NT2/D1 (cell line): Measurements from ENCODE around the gene OS9.

Source experiments
- DNase-seq: peaks from one replicate; pipeline ENCODE4 v3.0.0-alpha.2; 2011; ENCODE audit warnings: low read depth, low spot score
- H3K27me3 ChIP-seq: 2 replicates; pipeline ENCODE4 v1.6.0; 2011; ENCODE audit warnings: mild to moderate bottlenecking; ENCODE audit not compliant: insufficient read length, insufficient read depth
- H3K36me3 ChIP-seq: 2 replicates; pipeline ENCODE4 v1.6.1; 2011; ENCODE audit warnings: mild to moderate bottlenecking, low read length, mixed read lengths; ENCODE audit not compliant: insufficient read depth, insufficient read length
- H3K4me1 ChIP-seq: 2 replicates; pipeline ENCODE4 v1.5.1; 2011; ENCODE audit not compliant: insufficient read depth, insufficient read length
- H3K4me3 ChIP-seq: 2 replicates; pipeline ENCODE4 v1.5.1; 2011; ENCODE audit warnings: low read depth; ENCODE audit not compliant: insufficient read length
- H3K9ac ChIP-seq: 2 replicates; pipeline ENCODE4 v1.6.0; 2011; ENCODE audit warnings: low read depth; ENCODE audit not compliant: insufficient read length
- H3K9me3 ChIP-seq: 2 replicates; pipeline ENCODE4 v1.5.1; 2011; ENCODE audit warnings: mild to moderate bottlenecking, low read length; ENCODE audit not compliant: insufficient read depth
- SUZ12 ChIP-seq: IDR thresholded peaks from 2 replicates; pipeline ENCODE4 v1.6.1; 2011; ENCODE audit not compliant: insufficient read length, insufficient read depth; ENCODE audit errors: extremely low read depth
- YY1 ChIP-seq: IDR thresholded peaks from 2 replicates; pipeline ENCODE4 v1.6.1; 2011; ENCODE audit not compliant: insufficient read length, insufficient read depth
- ZNF274 ChIP-seq: IDR thresholded peaks from 2 replicates; pipeline ENCODE4 v1.6.1; 2011; ENCODE audit warnings: mild to moderate bottlenecking, low read depth, low read length

OS9 gene

GRCh38 chr12:57765698-57766463, 71.9 kb downstream of the OS9 start:
- Histone ChIP-seq H3K36me3 (peaks cover 44% of the 10 kb centered on the region), H3K9me3 (no peaks in the 10 kb centered on the region; the same call in 1 of the 2 replicates), H3K27me3 (peaks cover 42% of the 10 kb centered on the region), H3K9ac (peak overlapping the region; percentile 57), H3K4me1 (peaks cover 15% of the 10 kb centered on the region), H3K4me3 (peak overlapping the region; percentile 16)
- no peak for TF ChIP-seq ZNF274
- TF ChIP-seq SUZ12: peak; percentile 12
- DNase-seq: no peak

- Histone ChIP-seq H3K9ac (peak within 1 kb of the TSS; percentile 57), H3K4me1 (peaks cover 15% of the 10 kb centered on the region), H3K4me3 (peak within 1 kb of the TSS; percentile 16), H3K9me3 (no peaks in the 10 kb centered on the region; the same call in 1 of the 2 replicates), H3K27me3 (peaks cover 39% of the 10 kb centered on the region), H3K36me3 (peaks cover 45% of the 10 kb centered on the region)
- no peak for DNase-seq
- TF ChIP-seq YY1 (no peak), ZNF274 (no peak), SUZ12 (no peak)
These were observed 72.8 kb downstream of the OS9 start, which contains the start of gene CYP27B1 for GRCh38 chr12:57766464-57767304. Gene CYP27B1 (minus strand): TSS chr12:57767078. CDS start chr12:57767041, 37 bp downstream.

GRCh38 chr12:57767305-57767698, 73.4 kb downstream of the OS9 start:
- Histone ChIP-seq H3K9ac (peak overlapping the region; percentile 57), H3K36me3 (peaks cover 45% of the 10 kb centered on the region), H3K4me1 (peaks cover 15% of the 10 kb centered on the region), H3K27me3 (peaks cover 39% of the 10 kb centered on the region), H3K4me3 (peak overlapping the region; percentile 16), H3K9me3 (no peaks in the 10 kb centered on the region; the same call in 1 of the 2 replicates)
- TF ChIP-seq SUZ12 (no peak), YY1 (no peak), ZNF274 (no peak)
- no peak for DNase-seq

- Histone ChIP-seq H3K4me3 (no peak overlapping the region), H3K27me3 (peaks cover 39% of the 10 kb centered on the region)
- no peak for DNase-seq
These were observed 73.9 kb downstream of the OS9 start for GRCh38 chr12:57767876-57768275.

GRCh38 chr12:57769594-57769993, 75.7 kb downstream of the OS9 start:
- DNase-seq: no peak
- Histone ChIP-seq H3K4me3 (no peak overlapping the region), H3K9me3 (no peaks in the 10 kb centered on the region), H3K36me3 (peaks cover 38% of the 10 kb centered on the region), H3K4me1 (peaks cover 15% of the 10 kb centered on the region), H3K27me3 (peaks cover 23% of the 10 kb centered on the region), H3K9ac (no peak overlapping the region)
- TF ChIP-seq ZNF274 (no peak), YY1 (no peak), SUZ12 (no peak)

More at GRCh38 chr12:57767876-57768275, 73.9 kb downstream of the OS9 start:
- TF ChIP-seq SUZ12 (no peak), YY1 (no peak), ZNF274 (no peak)
- Histone ChIP-seq H3K9ac (no peak overlapping the region), H3K4me1 (peaks cover 15% of the 10 kb centered on the region), H3K36me3 (peaks cover 39% of the 10 kb centered on the region), H3K9me3 (no peaks in the 10 kb centered on the region; the same call in 1 of the 2 replicates)

- Histone ChIP-seq H3K36me3 (peaks cover 42% of the 10 kb centered on the region), H3K9ac (peak overlapping the region; percentile 29), H3K9me3 (no peaks in the 10 kb centered on the region), H3K27me3 (peaks cover 12% of the 10 kb centered on the region), H3K4me3 (no peak overlapping the region), H3K4me1 (peaks cover 10% of the 10 kb centered on the region)
- DNase-seq: no peak
- no peak for TF ChIP-seq SUZ12
- TF ChIP-seq YY1: no peak
- TF ChIP-seq ZNF274: no peak
These were observed 76.8 kb downstream of the OS9 start for GRCh38 chr12:57770734-57771133.
